Astrocyte (in vitro differentiated cells and primary cell): ENCODE data around the gene KIFC1.

Source experiments
- EZH2 ChIP-seq: IDR thresholded peaks from 2 replicates; pipeline ENCODE4 v1.6.1; 2012; ENCODE audit warnings: mild to moderate bottlenecking, low read length, inconsistent platforms; ENCODE audit not compliant: insufficient read depth
- TF ChIP-seq, protein P1 (sequence below): IDR thresholded peaks from 2 replicates; pipeline ENCODE4 v1.5.1; 2011; ENCODE audit warnings: low read depth, mild to moderate bottlenecking, inconsistent platforms, low read length, moderate library complexity; ENCODE audit not compliant: insufficient read depth

DNA sequence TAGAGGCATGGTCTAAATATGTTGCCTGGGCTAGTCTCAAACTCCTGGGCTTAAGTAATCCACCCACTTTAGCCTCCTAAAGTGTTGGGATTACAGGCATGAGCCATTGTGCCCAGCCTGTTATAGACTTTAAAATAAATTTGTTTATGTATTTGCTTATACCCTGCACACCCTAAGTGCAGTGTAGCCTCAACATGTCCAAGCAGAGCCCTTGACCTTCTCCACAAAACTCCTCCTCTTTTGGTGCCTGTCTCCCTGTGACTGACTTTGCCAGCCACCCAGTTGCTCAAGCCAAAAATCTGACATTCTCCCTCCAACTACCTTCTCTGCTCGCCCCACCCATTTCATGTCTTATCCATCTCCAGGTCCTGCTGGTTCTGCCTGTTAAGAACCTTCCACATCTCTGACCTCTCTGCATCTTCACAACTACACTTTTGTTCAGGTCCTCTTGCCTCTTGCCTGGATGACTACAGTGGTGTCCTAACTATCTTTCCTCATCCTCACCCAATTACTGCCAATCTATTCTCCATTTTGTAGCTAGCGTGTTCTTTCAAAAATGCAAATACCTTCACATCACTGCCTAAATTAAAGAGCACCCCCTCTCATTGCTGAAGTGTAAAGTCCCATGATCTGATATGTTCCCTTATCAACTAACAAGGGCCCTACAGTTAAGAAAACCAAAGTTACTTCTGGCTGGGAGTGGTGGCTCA is 11.2 kb upstream of the KIFC1 start:
- TF ChIP-seq, protein P1, sequence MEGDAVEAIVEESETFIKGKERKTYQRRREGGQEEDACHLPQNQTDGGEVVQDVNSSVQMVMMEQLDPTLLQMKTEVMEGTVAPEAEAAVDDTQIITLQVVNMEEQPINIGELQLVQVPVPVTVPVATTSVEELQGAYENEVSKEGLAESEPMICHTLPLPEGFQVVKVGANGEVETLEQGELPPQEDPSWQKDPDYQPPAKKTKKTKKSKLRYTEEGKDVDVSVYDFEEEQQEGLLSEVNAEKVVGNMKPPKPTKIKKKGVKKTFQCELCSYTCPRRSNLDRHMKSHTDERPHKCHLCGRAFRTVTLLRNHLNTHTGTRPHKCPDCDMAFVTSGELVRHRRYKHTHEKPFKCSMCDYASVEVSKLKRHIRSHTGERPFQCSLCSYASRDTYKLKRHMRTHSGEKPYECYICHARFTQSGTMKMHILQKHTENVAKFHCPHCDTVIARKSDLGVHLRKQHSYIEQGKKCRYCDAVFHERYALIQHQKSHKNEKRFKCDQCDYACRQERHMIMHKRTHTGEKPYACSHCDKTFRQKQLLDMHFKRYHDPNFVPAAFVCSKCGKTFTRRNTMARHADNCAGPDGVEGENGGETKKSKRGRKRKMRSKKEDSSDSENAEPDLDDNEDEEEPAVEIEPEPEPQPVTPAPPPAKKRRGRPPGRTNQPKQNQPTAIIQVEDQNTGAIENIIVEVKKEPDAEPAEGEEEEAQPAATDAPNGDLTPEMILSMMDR = no peak
- no peak for TF ChIP-seq EZH2
